ENCODE measurements around the gene GIT1. TPM values are rescaled to one million over a fixed set of nuclear protein-coding genes. Genes with fewer than 3 reads are reported as not detected.
A peak's percentile ranks its signal among the peaks of the same experiment; 100 is the strongest.

GIT1 gene
- total RNA-seq, 1 donor from 2014 or later = 39.8 TPM

DNA sequence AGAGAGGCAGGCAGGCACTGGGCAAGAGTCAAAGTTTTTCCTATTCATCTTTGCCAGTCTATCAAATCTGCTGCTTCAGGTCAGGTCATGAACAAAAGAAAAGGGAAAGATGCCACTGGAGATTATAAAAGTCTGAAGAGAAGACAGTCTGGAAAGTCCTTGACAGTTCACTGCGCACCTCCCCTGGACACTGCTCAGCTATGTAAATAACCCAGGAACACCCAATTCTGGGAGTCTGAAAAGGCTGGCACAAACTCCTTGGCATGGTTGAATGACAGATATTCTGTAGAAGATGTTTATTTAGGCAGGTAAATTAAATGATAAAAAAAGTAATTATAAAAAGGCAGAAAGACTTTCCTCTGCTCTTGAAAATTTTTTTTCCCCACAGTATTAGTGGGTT is 38.5 kb upstream of the GIT1 start:
- no peaks in the 10 kb centered on the region for H3K27me3 ChIP-seq
- H3K27ac ChIP-seq = no peak overlapping the region
- DNase-seq (ENCODE audit: extremely low spot score in 2 of 2) = no peak
- intact Hi-C loops (cut with DNase I) = no loop called here
- H3K4me1 ChIP-seq = peaks cover 20% of the 10 kb centered on the region
- no peak overlapping the region for H3K4me3 ChIP-seq
- peaks cover 0 to 18% of the 10 kb centered on the region in 2 donors for H3K36me3 ChIP-seq
- H3K9me3 ChIP-seq = no peaks in the 10 kb centered on the region
- TF ChIP-seq POLR2A (IDR thresholded peaks at IDR 0.05) (no peak), POLR2AphosphoS5 (IDR thresholded peaks at IDR 0.05; ENCODE audit: insufficient read depth in 1 of 2, low read depth in 1 of 2) (no peak)
- TF ChIP-seq, protein P1, sequence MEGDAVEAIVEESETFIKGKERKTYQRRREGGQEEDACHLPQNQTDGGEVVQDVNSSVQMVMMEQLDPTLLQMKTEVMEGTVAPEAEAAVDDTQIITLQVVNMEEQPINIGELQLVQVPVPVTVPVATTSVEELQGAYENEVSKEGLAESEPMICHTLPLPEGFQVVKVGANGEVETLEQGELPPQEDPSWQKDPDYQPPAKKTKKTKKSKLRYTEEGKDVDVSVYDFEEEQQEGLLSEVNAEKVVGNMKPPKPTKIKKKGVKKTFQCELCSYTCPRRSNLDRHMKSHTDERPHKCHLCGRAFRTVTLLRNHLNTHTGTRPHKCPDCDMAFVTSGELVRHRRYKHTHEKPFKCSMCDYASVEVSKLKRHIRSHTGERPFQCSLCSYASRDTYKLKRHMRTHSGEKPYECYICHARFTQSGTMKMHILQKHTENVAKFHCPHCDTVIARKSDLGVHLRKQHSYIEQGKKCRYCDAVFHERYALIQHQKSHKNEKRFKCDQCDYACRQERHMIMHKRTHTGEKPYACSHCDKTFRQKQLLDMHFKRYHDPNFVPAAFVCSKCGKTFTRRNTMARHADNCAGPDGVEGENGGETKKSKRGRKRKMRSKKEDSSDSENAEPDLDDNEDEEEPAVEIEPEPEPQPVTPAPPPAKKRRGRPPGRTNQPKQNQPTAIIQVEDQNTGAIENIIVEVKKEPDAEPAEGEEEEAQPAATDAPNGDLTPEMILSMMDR (IDR thresholded peaks at IDR 0.05) = no peak

DNA sequence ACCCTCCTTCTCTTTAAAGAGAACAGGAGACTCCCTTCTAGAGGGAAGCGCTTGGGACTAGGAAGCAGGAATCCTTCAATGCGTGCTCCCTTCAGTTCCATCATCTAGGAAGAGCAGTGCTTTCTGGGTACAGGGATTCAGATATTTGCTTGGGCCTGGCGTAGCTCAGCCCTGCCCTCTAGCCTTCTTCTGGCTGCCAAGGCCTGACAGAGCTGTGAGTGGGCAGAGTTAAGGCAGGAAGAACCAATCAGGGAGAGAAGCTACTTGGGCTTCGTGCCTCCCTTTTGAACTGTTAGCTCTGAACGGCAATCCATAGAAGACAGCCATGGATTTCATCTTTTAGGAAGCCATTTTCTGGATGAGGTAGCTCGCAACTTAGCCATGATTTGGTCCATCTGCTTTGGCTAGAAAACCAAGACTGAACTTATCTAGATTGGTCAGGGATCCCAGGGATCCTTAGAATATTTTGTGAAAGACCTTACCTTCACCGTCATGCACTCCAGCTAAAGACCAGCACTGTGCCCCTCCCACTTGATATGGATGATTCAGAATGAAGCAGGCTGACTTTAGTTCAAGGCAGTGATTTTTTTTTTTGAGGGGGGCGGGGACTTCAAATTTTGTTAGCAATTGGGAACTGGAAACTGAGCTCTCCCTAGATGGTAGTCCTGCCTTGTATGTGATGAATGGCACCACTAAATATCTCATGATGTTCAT is 35.7 kb upstream of the GIT1 start:
- intact Hi-C loops (cut with DNase I) = no loop called here
- Histone ChIP-seq H3K9me3 (no peaks in the 10 kb centered on the region), H3K4me1 (peaks cover 38% of the 10 kb centered on the region), H3K4me3 (no peak overlapping the region), H3K27me3 (no peaks in the 10 kb centered on the region), H3K27ac (no peak overlapping the region), H3K36me3 (no peaks in the 10 kb centered on the region)
- TF ChIP-seq POLR2AphosphoS5 (IDR thresholded peaks at IDR 0.05; ENCODE audit: insufficient read depth in 1 of 2, low read depth in 1 of 2) (no peak), POLR2A (IDR thresholded peaks at IDR 0.05) (no peak)
- TF ChIP-seq, protein P1 (IDR thresholded peaks at IDR 0.05) = no peak
- DNase-seq (ENCODE audit: extremely low spot score in 2 of 2) = no peak

DNA sequence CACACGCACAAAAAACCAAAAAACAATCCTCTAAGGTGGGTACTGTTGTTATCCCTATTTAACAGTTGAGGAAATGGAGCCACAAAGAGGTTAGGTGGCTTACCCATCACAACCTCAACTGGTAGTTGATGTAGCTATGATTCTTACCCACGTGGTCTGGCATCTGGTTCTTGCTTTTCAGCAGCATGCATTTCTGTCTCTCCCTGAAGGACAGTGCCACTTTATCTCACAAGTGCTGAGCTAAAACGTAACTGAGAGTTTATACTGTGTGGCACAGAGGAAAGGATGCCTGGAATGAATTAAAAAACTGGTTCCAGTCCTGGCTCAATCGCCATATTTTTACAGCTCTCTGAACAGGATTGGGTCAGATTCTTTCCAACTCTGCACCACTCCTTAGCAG is 35.1 kb upstream of the GIT1 start:
- Histone ChIP-seq H3K36me3 (no peaks in the 10 kb centered on the region), H3K27me3 (no peaks in the 10 kb centered on the region), H3K27ac (no peak overlapping the region), H3K4me3 (no peak overlapping the region), H3K4me1 (peaks cover 38% of the 10 kb centered on the region), H3K9me3 (no peaks in the 10 kb centered on the region)
- TF ChIP-seq, protein P1 (IDR thresholded peaks at IDR 0.05) = no peak
- no peak for TF ChIP-seq POLR2A (IDR thresholded peaks at IDR 0.05)
- TF ChIP-seq POLR2AphosphoS5 (IDR thresholded peaks at IDR 0.05; ENCODE audit: insufficient read depth in 1 of 2, low read depth in 1 of 2) = no peak
- DNase-seq (ENCODE audit: extremely low spot score in 2 of 2) = no peak
- intact Hi-C loops (cut with DNase I) = no loop called here

DNA sequence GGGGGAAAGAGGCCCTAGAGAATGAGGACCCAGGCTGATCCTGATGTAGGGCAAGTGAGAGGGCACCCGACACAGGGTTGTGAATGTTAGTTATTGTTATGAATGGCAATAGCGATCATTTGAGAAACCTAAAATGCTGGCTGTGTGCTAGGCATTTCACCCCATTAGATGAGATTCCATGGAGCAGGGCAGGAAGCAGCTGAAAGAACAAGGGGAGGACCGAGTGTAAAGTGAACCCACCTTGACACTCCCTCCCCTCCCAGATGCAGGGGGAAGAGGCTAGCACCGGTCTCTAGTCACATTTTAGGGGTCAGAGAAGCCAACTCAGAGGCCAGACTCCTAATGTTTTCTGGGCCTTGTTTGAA is 33.8 kb upstream of the GIT1 start:
- no peak for DNase-seq (ENCODE audit: extremely low spot score in 2 of 2)
- Histone ChIP-seq H3K4me3 (peak overlapping the region; percentile 65 to 71), H3K36me3 (no peaks in the 10 kb centered on the region), H3K4me1 (peaks cover 35% of the 10 kb centered on the region), H3K27me3 (no peaks in the 10 kb centered on the region), H3K27ac (no peak overlapping the region), H3K9me3 (no peaks in the 10 kb centered on the region)
- TF ChIP-seq, protein P1 (IDR thresholded peaks at IDR 0.05) = no peak
- TF ChIP-seq POLR2AphosphoS5 (IDR thresholded peaks at IDR 0.05; ENCODE audit: insufficient read depth in 1 of 2, low read depth in 1 of 2) = no peak
- no peak for TF ChIP-seq POLR2A (IDR thresholded peaks at IDR 0.05)
- intact Hi-C loops (cut with DNase I) = no loop called here

Data from vagina (tissue), 2 donors.